Memory B cell (primary cell): ENCODE data around the gene CNR2.
A peak's percentile ranks its signal among the peaks of the same experiment; 100 is the strongest.

Experiments used
- ATAC-seq: fragments of 150-1000 bp; cut with Tn5 transposase; 2 replicates; pipeline ENCODE4 v1.10.0; 2021; ENCODE audit warnings: low read depth, mild to moderate bottlenecking, moderate library complexity
- DNase-seq, 2 donors: peaks; one replicate each; pipeline ENCODE4 v3.0.0; 2022; ENCODE audit warnings: low spot score in 2 of 2
- H3K27ac Mint-ChIP-seq: one replicate; pipeline ENCODE4 v1.8.0; 2022; ENCODE audit warnings: mild to moderate bottlenecking, moderate library complexity, mixed read lengths
- H3K27me3 Mint-ChIP-seq: one replicate; pipeline ENCODE4 v1.8.0; 2022; ENCODE audit warnings: mixed read lengths
- H3K36me3 Mint-ChIP-seq: one replicate; pipeline ENCODE4 v1.8.0; 2022; ENCODE audit warnings: mild to moderate bottlenecking, mixed read lengths
- H3K4me1 Mint-ChIP-seq: one replicate; pipeline ENCODE4 v1.8.0; 2022; ENCODE audit warnings: mixed read lengths
- H3K4me3 Mint-ChIP-seq: one replicate; pipeline ENCODE4 v1.8.0; 2022; ENCODE audit warnings: mild to moderate bottlenecking, moderate library complexity, mixed read lengths
- H3K9me3 Mint-ChIP-seq: one replicate; pipeline ENCODE4 v1.8.0; 2022; ENCODE audit warnings: mixed read lengths

CNR2 gene

DNA sequence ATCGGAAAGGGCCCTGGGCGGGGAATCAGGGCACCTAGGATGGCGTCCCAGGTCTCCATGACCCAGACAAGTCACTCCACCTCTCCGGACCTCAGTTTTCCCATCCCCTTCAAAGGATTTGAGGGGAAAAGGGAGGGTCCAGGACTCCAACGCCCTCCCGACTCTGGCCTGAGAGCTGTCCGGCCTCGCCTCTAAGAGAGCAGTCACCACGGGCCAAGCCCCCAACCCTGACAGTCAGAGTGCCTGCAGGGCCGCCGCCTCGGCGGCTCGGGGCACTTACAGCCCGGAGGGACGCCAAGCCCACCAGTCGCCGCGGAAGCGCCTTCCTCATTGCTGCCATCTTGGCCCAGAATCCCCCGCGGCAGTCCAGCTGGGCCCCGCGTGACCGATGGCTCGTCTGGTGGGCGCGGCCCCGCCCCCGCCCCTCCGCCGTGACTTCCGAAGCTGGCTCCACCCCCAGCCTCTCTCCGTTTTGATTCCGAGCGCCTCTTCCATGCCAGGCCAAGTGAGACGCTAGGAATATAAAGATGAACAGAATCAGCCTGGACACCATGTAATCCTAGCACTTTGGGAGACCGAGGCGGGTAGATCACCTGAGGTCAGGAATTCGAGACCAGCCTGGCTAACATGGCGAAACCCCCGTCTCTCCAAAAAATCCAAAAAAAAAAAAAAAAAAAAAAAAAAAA is 87.9 kb downstream of the CNR2 start, which contains the start of gene HMGCL:
TSS of gene HMGCL (minus strand) at position 354 of the 686 bp plus-strand sequence. CDS start at position 340, 14 bp downstream.
- peak; percentile 71 for DNase-seq
- H3K27me3 Mint-ChIP-seq: no peaks in the 10 kb centered on the region
- peaks cover 2% of the 10 kb centered on the region for H3K36me3 Mint-ChIP-seq
- H3K4me1 Mint-ChIP-seq: peaks cover 19% of the 10 kb centered on the region
- H3K9me3 Mint-ChIP-seq: no peaks in the 10 kb centered on the region
- H3K27ac Mint-ChIP-seq: peak within 1 kb of the TSS; percentile 96
- peak within 1 kb of the TSS; percentile 95 for H3K4me3 Mint-ChIP-seq
- peak; percentile 95 for ATAC-seq

DNA sequence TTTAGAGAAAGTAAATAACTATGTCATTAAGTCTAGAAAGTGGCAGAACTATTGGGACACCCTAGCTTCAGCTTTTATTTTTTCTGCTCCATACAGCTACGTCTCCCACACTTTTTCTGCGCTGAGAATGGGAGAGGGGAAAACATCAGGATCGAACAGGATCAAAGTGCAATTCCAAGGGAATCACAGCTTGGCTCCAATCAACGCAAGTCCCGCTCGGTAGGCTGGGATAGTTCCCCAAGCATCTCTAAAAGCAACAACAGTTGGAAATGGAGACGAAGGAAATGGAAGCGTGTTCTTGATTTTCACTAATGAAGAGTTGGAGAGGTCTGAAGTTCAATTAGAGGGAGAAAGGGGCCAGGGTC is 88.5 kb downstream of the CNR2 start:
- H3K27me3 Mint-ChIP-seq: no peaks in the 10 kb centered on the region
- no peaks in the 10 kb centered on the region for H3K9me3 Mint-ChIP-seq
- peak overlapping the region; percentile 95 for H3K4me3 Mint-ChIP-seq
- DNase-seq: no peak
- peak overlapping the region; percentile 96 for H3K27ac Mint-ChIP-seq
- peaks cover 5% of the 10 kb centered on the region for H3K36me3 Mint-ChIP-seq
- peaks cover 19% of the 10 kb centered on the region for H3K4me1 Mint-ChIP-seq
- ATAC-seq: peak; percentile 2

DNA sequence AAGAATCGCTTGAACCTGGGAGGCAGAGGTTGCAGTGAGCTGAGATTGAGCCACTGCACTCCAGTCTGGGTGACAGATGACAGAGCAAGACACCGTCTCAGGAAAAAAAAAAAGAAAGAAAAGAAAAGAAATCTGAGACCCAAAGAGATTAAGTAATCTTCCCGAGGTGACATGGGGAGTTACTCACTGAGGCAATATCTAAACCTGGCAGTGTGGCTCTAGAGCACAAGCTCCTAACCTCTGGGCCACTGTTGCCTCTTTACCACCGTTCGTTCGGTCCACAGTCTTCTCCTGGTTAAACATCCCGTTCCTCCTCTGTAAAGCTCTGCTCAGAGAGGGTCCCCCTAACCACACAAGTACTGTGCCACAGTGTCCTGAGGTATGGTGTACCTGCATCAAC is 89.4 kb downstream of the CNR2 start:
- ATAC-seq: no peak
- H3K4me1 Mint-ChIP-seq: peaks cover 19% of the 10 kb centered on the region
- H3K27ac Mint-ChIP-seq: peak overlapping the region; percentile 96
- peaks cover 5% of the 10 kb centered on the region for H3K36me3 Mint-ChIP-seq
- no peak for DNase-seq
- H3K4me3 Mint-ChIP-seq: peak overlapping the region; percentile 52
- no peaks in the 10 kb centered on the region for H3K27me3 Mint-ChIP-seq
- H3K9me3 Mint-ChIP-seq: no peaks in the 10 kb centered on the region
